H9 (cell line): ENCODE measurements around the gene PXDN. TPM values are rescaled to one million over a fixed set of nuclear protein-coding genes. Genes with fewer than 3 reads are reported as not detected.

Experiments used
- DNase-seq: peaks from one replicate; pipeline ENCODE4 v3.0.0-alpha.2; 2017
- H2AFZ ChIP-seq: one replicate; pipeline ENCODE4 v1.6.1; 2013; ENCODE audit warnings: mild to moderate bottlenecking, low read length, control low read depth, moderate library complexity
- H2AK5ac ChIP-seq: 2 replicates; pipeline ENCODE4 v1.6.1; 2013; ENCODE audit warnings: low read length, control low read depth, mixed read lengths; ENCODE audit not compliant: insufficient read length
- H2BK120ac ChIP-seq: one replicate; pipeline ENCODE4 v1.6.1; 2013; ENCODE audit warnings: low read depth, mild to moderate bottlenecking, low read length, control low read depth, inconsistent platforms; ENCODE audit not compliant: poor library complexity, severe bottlenecking
- H2BK12ac ChIP-seq: 2 replicates; pipeline ENCODE4 v1.6.1; 2013; ENCODE audit warnings: low read length, control low read depth, mixed read lengths, low read depth; ENCODE audit not compliant: insufficient read length
- H2BK15ac ChIP-seq: 2 replicates; pipeline ENCODE4 v1.6.1; 2013; ENCODE audit warnings: low read depth, low read length, control low read depth
- H2BK20ac ChIP-seq: one replicate; pipeline ENCODE4 v1.6.1; 2013; ENCODE audit warnings: low read depth, mild to moderate bottlenecking, low read length, control low read depth, inconsistent platforms; ENCODE audit not compliant: poor library complexity, severe bottlenecking
- H2BK5ac ChIP-seq: 2 replicates; pipeline ENCODE4 v1.6.1; 2013; ENCODE audit warnings: low read length, control low read depth, mixed read lengths; ENCODE audit not compliant: insufficient read length
- H3K14ac ChIP-seq: 2 replicates; pipeline ENCODE4 v1.6.1; 2013; ENCODE audit warnings: low read length, control low read depth; ENCODE audit not compliant: insufficient read depth
- H3K18ac ChIP-seq: 2 replicates; pipeline ENCODE4 v1.6.1; 2013; ENCODE audit warnings: low read depth, mild to moderate bottlenecking, mixed read lengths, low read length, control low read depth; ENCODE audit not compliant: insufficient read length
- H3K23ac ChIP-seq: 2 replicates; pipeline ENCODE4 v1.6.1; 2013; ENCODE audit warnings: low read length, control low read depth, mixed read lengths, low read depth; ENCODE audit not compliant: insufficient read length
- H3K23me2 ChIP-seq: 2 replicates; pipeline ENCODE4 v1.6.1; 2013; ENCODE audit warnings: low read depth, mild to moderate bottlenecking, mixed read lengths, low read length, control low read depth; ENCODE audit not compliant: insufficient read length, poor library complexity, severe bottlenecking
- H3K27ac ChIP-seq: 2 replicates; pipeline ENCODE4 v1.5.1; 2013; ENCODE audit warnings: low read length, control low read depth, mixed read lengths, low read depth; ENCODE audit not compliant: insufficient read length
- H3K27me3 ChIP-seq: 2 replicates; pipeline ENCODE4 v1.6.1; 2013; ENCODE audit warnings: low read length, control low read depth, inconsistent platforms; ENCODE audit not compliant: insufficient read depth
- H3K4ac ChIP-seq: 2 replicates; pipeline ENCODE4 v1.6.1; 2013; ENCODE audit warnings: low read depth, mild to moderate bottlenecking, control low read depth, inconsistent platforms, low read length, moderate library complexity
- H3K4me1 ChIP-seq: 2 replicates; pipeline ENCODE4 v1.6.1; 2013; ENCODE audit warnings: low read length, control low read depth, inconsistent platforms; ENCODE audit not compliant: insufficient read depth
- H3K4me2 ChIP-seq: 2 replicates; pipeline ENCODE4 v1.6.1; 2013; ENCODE audit warnings: low read length, control low read depth, mixed read lengths; ENCODE audit not compliant: insufficient read length, insufficient read depth
- H3K56ac ChIP-seq: 2 replicates; pipeline ENCODE4 v1.6.1; 2013; ENCODE audit warnings: low read depth, mild to moderate bottlenecking, mixed read lengths, low read length, control low read depth; ENCODE audit not compliant: insufficient read length
- H3K79me1 ChIP-seq: 2 replicates; pipeline ENCODE4 v1.6.1; 2013; ENCODE audit warnings: low read depth, mild to moderate bottlenecking, moderate library complexity, low read length, control low read depth, inconsistent platforms; ENCODE audit not compliant: insufficient read depth, poor library complexity, severe bottlenecking
- H3K79me2 ChIP-seq: 2 replicates; pipeline ENCODE4 v1.6.1; 2013; ENCODE audit warnings: low read length, control low read depth, inconsistent platforms; ENCODE audit not compliant: insufficient read depth
- H3K9ac ChIP-seq: 2 replicates; pipeline ENCODE4 v1.6.1; 2013; ENCODE audit warnings: low read length, control low read depth, mixed read lengths; ENCODE audit not compliant: insufficient read length; ENCODE audit errors: extremely low read depth
- H3K9me3 ChIP-seq: one replicate; pipeline ENCODE4 v1.6.1; 2013; ENCODE audit warnings: low read depth, low read length, inconsistent platforms; ENCODE audit not compliant: control insufficient read depth
- H3T11ph ChIP-seq: one replicate; pipeline ENCODE4 v1.6.1; 2013; ENCODE audit warnings: mild to moderate bottlenecking, low read length, control low read depth, inconsistent platforms
- H4K20me1 ChIP-seq: one replicate; pipeline ENCODE4 v1.6.1; 2013; ENCODE audit not compliant: control insufficient read depth, insufficient read length, insufficient read depth
- H4K5ac ChIP-seq: 2 replicates; pipeline ENCODE4 v1.6.1; 2013; ENCODE audit warnings: low read depth, mild to moderate bottlenecking, mixed read lengths, low read length, control low read depth; ENCODE audit not compliant: insufficient read length
- H4K8ac ChIP-seq: replicated peaks from 2 replicates; pipeline ENCODE4 v1.6.1; 2013; ENCODE audit warnings: low read length, control low read depth, mixed read lengths, low read depth; ENCODE audit not compliant: insufficient read length
- H4K91ac ChIP-seq: 2 replicates; pipeline ENCODE4 v1.6.1; 2013; ENCODE audit warnings: low read depth, mild to moderate bottlenecking, moderate library complexity, mixed read lengths, low read length, control low read depth; ENCODE audit not compliant: insufficient read length
- H3K27ac Mint-ChIP-seq, 3 experiments: 2 replicates in 2 of 3; 3 replicates in 1 of 3; pipeline ENCODE4 v1.8.0; 2020 to 2021; ENCODE audit warnings: mixed read lengths in 3 of 3, mild to moderate bottlenecking in 1 of 3, moderate library complexity in 1 of 3
- H3K27me3 Mint-ChIP-seq: 2 replicates; pipeline ENCODE4 v1.8.0; 2021; ENCODE audit warnings: low read depth, mild to moderate bottlenecking, moderate library complexity, mixed read lengths
- H3K36me3 Mint-ChIP-seq, 3 experiments: 2 replicates in 2 of 3; 3 replicates in 1 of 3; pipeline ENCODE4 v1.8.0; 2020 to 2021; ENCODE audit warnings: low read depth in 3 of 3, mixed read lengths in 3 of 3; ENCODE audit not compliant: insufficient read depth in 1 of 3
- H3K4me1 Mint-ChIP-seq, 2 experiments: 2 replicates each; pipeline ENCODE4 v1.8.0; 2020; ENCODE audit warnings: mixed read lengths in 2 of 2
- H3K4me3 Mint-ChIP-seq, 2 experiments: 2 replicates in 1 of 2; 3 replicates in 1 of 2; pipeline ENCODE4 v1.8.0; 2020 to 2021; ENCODE audit warnings: mild to moderate bottlenecking in 2 of 2, mixed read lengths in 2 of 2, moderate library complexity in 1 of 2
- H3K9me3 Mint-ChIP-seq, 2 experiments: 2 replicates in 1 of 2; 3 replicates in 1 of 2; pipeline ENCODE4 v1.8.0; 2020; ENCODE audit warnings: mild to moderate bottlenecking in 2 of 2, mixed read lengths in 2 of 2, moderate library complexity in 1 of 2
- WGBS: extraction: QIAGEN DNeasy Blood & Tissue Kit; methylation state at CpG from one replicate; pipeline ENCODE4 v1.1.7; 2013; ENCODE audit warnings: missing lambda C conversion rate, low lambda C conversion rate, mixed read lengths; ENCODE audit not compliant: insufficient read length; ENCODE audit errors: extremely low coverage; 5-methylcytosine and 5-hydroxymethylcytosine counted together
- total RNA-seq: library from RNA; stranded (reverse); gene quantifications from 2 replicates; pipeline ENCODE4 v1.2.1, GENCODE V29; 2021
- TF ChIP-seq, protein P1 (sequence below): fragments of 200-600 bp; sonication (generic); conservative IDR thresholded peaks from 3 replicates; pipeline ENCODE4 v1.8.0; 2021; ENCODE audit warnings: antibody characterized with exemption, mild to moderate bottlenecking

PXDN gene
- total RNA-seq, 1 experiment from 2014 or later = 146 TPM

DNA sequence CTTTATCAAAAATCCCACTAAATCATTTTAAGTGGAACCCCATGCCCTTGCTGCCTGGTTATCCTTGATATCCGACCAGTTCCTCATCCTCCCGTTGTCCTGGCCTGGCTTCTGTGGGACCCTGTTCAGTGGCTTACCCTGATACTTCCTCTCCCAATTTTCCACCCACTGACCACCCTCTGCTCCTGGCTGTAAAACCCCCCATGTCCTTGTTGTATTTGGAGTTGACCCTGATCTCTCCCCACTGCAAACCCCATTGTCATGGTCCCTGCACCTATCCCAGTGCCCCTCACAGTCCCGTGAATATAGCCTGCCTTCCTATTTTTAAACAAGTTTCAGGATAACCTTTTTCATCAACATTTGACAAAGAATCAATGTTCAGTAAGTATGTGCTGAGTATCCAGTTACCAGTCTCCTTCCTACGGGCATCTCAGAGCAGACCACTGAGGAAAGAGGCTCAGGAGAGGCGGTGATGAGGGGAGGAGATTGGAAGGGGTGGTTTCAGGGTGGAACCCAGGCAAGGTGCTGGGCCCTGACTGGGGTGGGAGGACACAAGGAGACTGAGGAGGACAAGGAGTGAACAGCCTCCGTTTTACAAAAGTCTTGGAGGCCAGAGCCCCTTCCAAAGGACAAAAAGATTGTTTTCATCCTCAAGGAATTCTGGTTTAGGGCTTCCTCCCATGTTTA is 131.8 kb downstream of the PXDN start:
- Mint-ChIP-seq H3K27me3 (no peaks in the 10 kb centered on the region), H3K27ac (peak overlapping the region in 1 of 3 experiments; percentile 54; a peak in 2 of 7 replicates), H3K4me3 (no peak overlapping the region), H3K9me3 (no peaks in the 10 kb centered on the region), H3K4me1 (peaks cover 34% of the 10 kb centered on the region in 2 experiments), H3K36me3 (peaks cover 12 to 22% (median 15%) of the 10 kb centered on the region in 3 experiments)
- no peak overlapping the region for H2BK120ac ChIP-seq
- H3K4me2 ChIP-seq = no peak overlapping the region
- no peak overlapping the region for H2BK12ac ChIP-seq
- H2BK5ac ChIP-seq = no peak overlapping the region
- no peak overlapping the region for H3K56ac ChIP-seq
- DNase-seq = no peak
- H4K20me1 ChIP-seq = no peaks in the 10 kb centered on the region
- H3K9me3 ChIP-seq = no peaks in the 10 kb centered on the region
- H4K5ac ChIP-seq = no peak overlapping the region
- H2AK5ac ChIP-seq = no peak overlapping the region
- H2BK20ac ChIP-seq = no peak overlapping the region
- H3K27ac ChIP-seq = no peak overlapping the region
- H3K23me2 ChIP-seq = no peaks in the 10 kb centered on the region
- H3K79me1 ChIP-seq = no peaks in the 10 kb centered on the region
- no peak overlapping the region for H3T11ph ChIP-seq
- no peak overlapping the region for H2AFZ ChIP-seq
- no peak overlapping the region for H3K18ac ChIP-seq
- no peaks in the 10 kb centered on the region for H3K27me3 ChIP-seq
- H4K91ac ChIP-seq = no peak overlapping the region
- H4K8ac ChIP-seq = no peak overlapping the region
- H3K4ac ChIP-seq = no peak overlapping the region
- TF ChIP-seq, protein P1, sequence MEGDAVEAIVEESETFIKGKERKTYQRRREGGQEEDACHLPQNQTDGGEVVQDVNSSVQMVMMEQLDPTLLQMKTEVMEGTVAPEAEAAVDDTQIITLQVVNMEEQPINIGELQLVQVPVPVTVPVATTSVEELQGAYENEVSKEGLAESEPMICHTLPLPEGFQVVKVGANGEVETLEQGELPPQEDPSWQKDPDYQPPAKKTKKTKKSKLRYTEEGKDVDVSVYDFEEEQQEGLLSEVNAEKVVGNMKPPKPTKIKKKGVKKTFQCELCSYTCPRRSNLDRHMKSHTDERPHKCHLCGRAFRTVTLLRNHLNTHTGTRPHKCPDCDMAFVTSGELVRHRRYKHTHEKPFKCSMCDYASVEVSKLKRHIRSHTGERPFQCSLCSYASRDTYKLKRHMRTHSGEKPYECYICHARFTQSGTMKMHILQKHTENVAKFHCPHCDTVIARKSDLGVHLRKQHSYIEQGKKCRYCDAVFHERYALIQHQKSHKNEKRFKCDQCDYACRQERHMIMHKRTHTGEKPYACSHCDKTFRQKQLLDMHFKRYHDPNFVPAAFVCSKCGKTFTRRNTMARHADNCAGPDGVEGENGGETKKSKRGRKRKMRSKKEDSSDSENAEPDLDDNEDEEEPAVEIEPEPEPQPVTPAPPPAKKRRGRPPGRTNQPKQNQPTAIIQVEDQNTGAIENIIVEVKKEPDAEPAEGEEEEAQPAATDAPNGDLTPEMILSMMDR = no peak
- H3K9ac ChIP-seq = no peak overlapping the region
- peaks cover 8% of the 10 kb centered on the region; the same call in 1 of the 2 replicates for H3K4me1 ChIP-seq
- no peak overlapping the region for H3K23ac ChIP-seq
- H2BK15ac ChIP-seq = no peak overlapping the region
- WGBS = no CpG with 5 or more reads among the region's 6 CpGs
- no peak overlapping the region for H3K14ac ChIP-seq
- H3K79me2 ChIP-seq = no peaks in the 10 kb centered on the region
